Embryonic facial prominence (tissue), 1 donor: Measurements from ENCODE around the gene C2CD2.
"Not testable (repeated sequence)": the region's sequence is repeated elsewhere in the genome, so short reads cannot be mapped to it uniquely, and the experiment has no call there.

ENCODE experiments used
- DNase-seq: peaks from one replicate; pipeline ENCODE4 v3.0.0-alpha.2; 2016; ENCODE audit errors: extremely low spot score

Gene C2CD2

GRCh38 chr21:41958886-41959563, 5.2 kb upstream of the C2CD2 start:
- DNase-seq: no peak

GRCh38 chr21:41957991-41958766, 4.4 kb upstream of the C2CD2 start:
- DNase-seq: no peak

GRCh38 chr21:41956926-41957729, 3.3 kb upstream of the C2CD2 start:
- no peak for DNase-seq

- no peak for DNase-seq
These were observed 1.7 kb upstream of the C2CD2 start for GRCh38 chr21:41955516-41955915.

GRCh38 chr21:41954654-41955499, 1.1 kb upstream of the C2CD2 start:
- DNase-seq: no peak

GRCh38 chr21:41953249-41953830, 478 bp downstream of the C2CD2 start:
- DNase-seq: no peak

- DNase-seq: no peak
These were observed 1.1 kb downstream of the C2CD2 start for GRCh38 chr21:41952568-41953248.

- no peak for DNase-seq
These were observed 1.8 kb downstream of the C2CD2 start for GRCh38 chr21:41951876-41952567.

GRCh38 chr21:41950941-41951351, 2.9 kb downstream of the C2CD2 start:
- DNase-seq: no peak

- not testable (repeated sequence) for DNase-seq
These were observed 4.2 kb downstream of the C2CD2 start for GRCh38 chr21:41949631-41950030.

GRCh38 chr21:41948901-41949300, 4.9 kb downstream of the C2CD2 start:
- no peak for DNase-seq

GRCh38 chr21:41948078-41948895, 5.5 kb downstream of the C2CD2 start:
- no peak for DNase-seq

- DNase-seq: no peak
These were observed 7.8 kb downstream of the C2CD2 start for GRCh38 chr21:41945982-41946381.

- DNase-seq: no peak
These were observed 10.0 kb downstream of the C2CD2 start for GRCh38 chr21:41943851-41944250.

- no peak for DNase-seq
These were observed 11.4 kb downstream of the C2CD2 start for GRCh38 chr21:41942457-41942856.

GRCh38 chr21:41941941-41942340, 11.9 kb downstream of the C2CD2 start:
- no peak for DNase-seq

- DNase-seq: no peak
These were observed 13.4 kb downstream of the C2CD2 start for GRCh38 chr21:41940431-41940830.

GRCh38 chr21:41939391-41939790, 14.4 kb downstream of the C2CD2 start:
- DNase-seq: no peak
